A172 (cell line): ENCODE data around the gene KCTD3. TPM values are rescaled to one million over a fixed set of nuclear protein-coding genes. Genes with fewer than 3 reads are reported as not detected.

Experiments used
- DNase-seq: peaks from one replicate; pipeline ENCODE4 v3.0.0-alpha.2; 2015; ENCODE audit warnings: low spot score
- total RNA-seq: library from RNA; depleted of rRNA; stranded (reverse); fragments of >200 nt; shearing (Covaris generic); gene quantifications from 2 replicates; pipeline ENCODE4 v1.2.3, GENCODE V29; 2014; rRNA removed

The KCTD3 gene
- 43.1 and 47.8 TPM in 2 replicates for total RNA-seq

- DNase-seq = peak; percentile 86
Observed at GRCh38 chr1:215566556-215567490, at the start of gene KCTD3. TSS of gene KCTD3 (plus strand) at chr1:215567304. CDS start at chr1:215567686, 382 bp downstream.

GRCh38 chr1:215517441-215517891 is 49.6 kb upstream of the KCTD3 start:
- peak; percentile 33 for DNase-seq

GRCh38 chr1:215518594-215518993 is 48.5 kb upstream of the KCTD3 start:
- DNase-seq = no peak

- DNase-seq = no peak
Observed at GRCh38 chr1:215521279-215521678, 45.8 kb upstream of the KCTD3 start.

GRCh38 chr1:215523128-215523861 is 43.8 kb upstream of the KCTD3 start:
- no peak for DNase-seq

- no peak for DNase-seq
Observed at GRCh38 chr1:215523906-215524305, 43.2 kb upstream of the KCTD3 start.

GRCh38 chr1:215526147-215526845 is 40.8 kb upstream of the KCTD3 start:
- DNase-seq = peak; percentile 58

GRCh38 chr1:215526846-215527151 is 40.3 kb upstream of the KCTD3 start:
- no peak for DNase-seq

- DNase-seq = no peak
Observed at GRCh38 chr1:215529111-215529510, 38.0 kb upstream of the KCTD3 start.

- DNase-seq = no peak
Observed at GRCh38 chr1:215529571-215529970, 37.5 kb upstream of the KCTD3 start.

- DNase-seq = no peak
Observed at GRCh38 chr1:215530401-215530984, 36.6 kb upstream of the KCTD3 start.

GRCh38 chr1:215539803-215540570 is 27.1 kb upstream of the KCTD3 start:
- peak; percentile 68 for DNase-seq

- no peak for DNase-seq
Observed at GRCh38 chr1:215542301-215542700, 24.8 kb upstream of the KCTD3 start.

GRCh38 chr1:215543191-215543606 is 23.9 kb upstream of the KCTD3 start:
- DNase-seq = no peak

- DNase-seq = no peak
Observed at GRCh38 chr1:215543806-215544205, 23.3 kb upstream of the KCTD3 start.

GRCh38 chr1:215544566-215544965 is 22.5 kb upstream of the KCTD3 start:
- DNase-seq = no peak

GRCh38 chr1:215545096-215545495 is 22.0 kb upstream of the KCTD3 start:
- DNase-seq = no peak

- no peak for DNase-seq
Observed at GRCh38 chr1:215547011-215547410, 20.1 kb upstream of the KCTD3 start.

- DNase-seq = no peak
Observed at GRCh38 chr1:215551806-215552205, 15.3 kb upstream of the KCTD3 start.

GRCh38 chr1:215554865-215555264 is 12.2 kb upstream of the KCTD3 start:
- DNase-seq = no peak

- no peak for DNase-seq
Observed at GRCh38 chr1:215555531-215555930, 11.6 kb upstream of the KCTD3 start.
